Stimulated activated CD8-positive, alpha-beta memory T cell treated with anti-CD3 and anti-CD28 coated beads, Interleukin-7, amount 100 ng/mL, for 4 hours (primary cell): ENCODE measurements around the gene PANK1.

Experiments used
- DNase-seq, 2 donors: peaks; one replicate each; pipeline ENCODE4 v3.0.0-alpha.2; 2020; ENCODE audit warnings: low read depth in 2 of 2

PANK1 gene

DNA sequence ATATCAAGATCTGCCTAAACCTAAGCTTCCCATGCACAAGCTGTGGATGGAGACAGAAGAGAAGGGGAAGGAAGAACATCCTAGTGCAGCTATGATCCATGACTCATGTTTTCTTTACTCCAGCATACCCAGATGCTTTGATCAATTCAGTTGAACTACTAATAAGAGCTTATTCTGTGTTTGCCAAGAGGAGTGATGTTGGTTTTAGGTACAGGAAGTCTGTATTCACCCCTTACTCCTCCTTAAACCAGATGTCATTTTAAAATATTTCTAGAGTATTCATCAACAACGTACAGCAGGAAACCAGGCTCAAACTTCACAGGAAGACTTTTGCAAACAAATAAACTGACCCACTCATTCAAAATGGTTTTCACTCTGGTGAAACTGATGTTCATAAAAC, 29.2 kb downstream of the PANK1 start:
- DNase-seq, result no peak

- DNase-seq, result no peak
Measured at GRCh38 chr10:89615112-89615511, 29.9 kb downstream of the PANK1 start.

- DNase-seq, result no peak
Measured at GRCh38 chr10:89613582-89613981, 31.5 kb downstream of the PANK1 start.

DNA sequence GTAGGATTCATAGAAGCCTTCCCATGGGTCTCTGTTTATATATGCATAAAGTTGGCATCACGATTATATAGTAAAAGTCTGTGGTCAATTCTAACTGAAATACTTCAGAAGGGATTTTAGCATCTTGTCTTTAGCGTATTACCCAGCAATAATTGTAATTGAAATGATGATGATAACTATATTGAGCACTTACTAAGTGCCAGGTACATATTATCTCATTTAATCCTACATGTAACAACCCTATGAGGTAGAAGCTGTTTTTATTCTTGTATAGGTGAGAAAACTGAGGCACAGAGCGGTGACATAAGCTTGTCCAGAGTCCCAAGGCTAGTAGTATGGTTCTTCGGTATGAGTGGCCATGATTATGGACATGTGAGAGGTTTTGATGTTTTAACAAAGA, 33.8 kb downstream of the PANK1 start:
- DNase-seq, result no peak

DNA sequence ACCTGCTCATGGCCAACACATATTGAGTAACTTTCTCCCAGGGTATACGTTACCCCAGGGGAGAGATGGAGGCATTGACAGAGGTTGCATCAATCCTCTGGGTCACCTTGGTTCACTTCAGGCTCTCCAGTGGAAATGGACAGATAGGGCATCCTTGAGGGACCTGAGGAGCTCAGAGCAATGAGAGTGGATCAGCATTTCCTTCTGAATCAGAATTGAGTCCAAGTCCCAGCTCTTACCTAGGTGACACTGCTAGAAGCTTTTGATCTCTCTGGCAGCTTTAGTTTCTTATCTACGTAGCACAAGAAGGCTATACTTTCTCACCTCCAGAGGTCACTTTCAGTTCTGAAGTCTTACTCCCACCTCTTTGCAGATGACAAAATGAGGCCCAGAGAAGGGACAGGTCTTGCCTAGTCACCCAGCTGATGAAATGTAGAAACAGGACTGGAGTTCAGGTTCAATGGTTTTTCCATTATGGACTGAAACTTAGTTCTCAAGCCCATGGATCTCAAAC, 35.2 kb downstream of the PANK1 start:
- no peak for DNase-seq

- DNase-seq, result no peak
Measured at GRCh38 chr10:89604200-89604599, 40.8 kb downstream of the PANK1 start.

DNA sequence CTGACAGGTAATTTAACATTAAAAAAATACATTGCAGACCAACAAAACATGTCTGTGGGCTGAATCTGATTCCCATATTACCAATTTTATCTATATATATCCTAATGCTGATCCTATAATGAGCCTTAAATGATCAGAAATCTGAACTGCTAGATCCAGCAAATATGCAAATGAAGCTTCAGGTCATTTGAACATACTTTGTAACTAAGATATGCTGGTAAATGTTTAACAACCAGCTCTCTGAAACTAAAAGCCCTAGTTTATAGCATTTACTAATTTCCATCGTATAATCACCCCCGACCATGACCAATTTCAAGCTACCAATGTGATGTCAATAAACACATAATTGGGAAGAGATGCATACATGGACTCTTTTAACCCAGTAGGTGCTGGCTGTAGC, 42.1 kb downstream of the PANK1 start:
- no peak for DNase-seq

GRCh38 chr10:89601728-89602361, 43.2 kb downstream of the PANK1 start:
- DNase-seq, result no peak

GRCh38 chr10:89600041-89600440, 45.0 kb downstream of the PANK1 start:
- no peak for DNase-seq

DNA sequence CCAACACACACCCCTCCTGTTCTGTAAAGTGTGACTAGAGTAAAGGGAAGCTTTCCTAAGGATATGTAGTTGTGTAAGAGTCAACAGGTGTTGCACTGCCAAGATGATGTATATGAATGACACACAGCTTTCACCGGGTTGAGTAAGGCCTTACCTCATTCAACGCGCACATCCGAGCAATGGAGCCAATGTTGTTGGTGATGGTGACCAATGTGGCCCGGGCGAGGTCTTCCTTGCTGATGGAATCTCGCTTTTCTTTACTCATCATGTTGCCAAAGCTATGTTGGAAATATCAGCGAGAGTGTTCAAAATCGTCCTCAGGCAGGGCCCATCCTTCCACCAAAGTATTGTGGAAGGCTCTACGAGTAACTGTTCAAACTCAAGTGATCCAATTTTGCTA, 52.0 kb downstream of the PANK1 start:
- no peak for DNase-seq

- DNase-seq, result no peak
Measured at GRCh38 chr10:89592539-89592938, 52.5 kb downstream of the PANK1 start.

- DNase-seq, result no peak
Measured at GRCh38 chr10:89591796-89592271, 53.2 kb downstream of the PANK1 start.

GRCh38 chr10:89591111-89591795, 53.8 kb downstream of the PANK1 start:
- DNase-seq, result no peak

DNA sequence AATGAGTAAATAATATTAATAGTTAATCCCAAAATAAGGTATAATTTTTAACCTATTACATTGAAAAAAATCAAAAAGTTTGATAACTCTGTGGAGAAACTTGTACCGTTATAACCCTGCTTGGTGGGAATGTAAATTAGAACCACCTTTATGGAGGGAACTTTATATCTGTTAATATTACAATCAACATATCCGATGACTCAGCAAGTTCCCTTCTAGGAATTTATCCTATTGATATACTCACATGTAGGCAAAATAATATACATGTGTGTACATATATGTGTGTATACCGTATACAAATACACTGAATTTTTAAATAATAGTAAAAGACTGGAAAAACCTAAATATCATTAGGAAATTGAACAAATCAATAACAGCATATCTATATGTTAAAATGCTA, 54.7 kb downstream of the PANK1 start:
- no peak for DNase-seq

GRCh38 chr10:89589101-89589720, 55.8 kb downstream of the PANK1 start:
- no peak for DNase-seq

- DNase-seq, result no peak
Measured at GRCh38 chr10:89588671-89589070, 56.4 kb downstream of the PANK1 start.

- DNase-seq, result no peak
Measured at GRCh38 chr10:89582022-89582421, 63.0 kb downstream of the PANK1 start.

GRCh38 chr10:89580243-89580642, 64.8 kb downstream of the PANK1 start:
- no peak for DNase-seq

- no peak for DNase-seq
Measured at GRCh38 chr10:89576696-89577095, 68.3 kb downstream of the PANK1 start.

- DNase-seq, result no peak
Measured at GRCh38 chr10:89576022-89576421, 69.0 kb downstream of the PANK1 start.

DNA sequence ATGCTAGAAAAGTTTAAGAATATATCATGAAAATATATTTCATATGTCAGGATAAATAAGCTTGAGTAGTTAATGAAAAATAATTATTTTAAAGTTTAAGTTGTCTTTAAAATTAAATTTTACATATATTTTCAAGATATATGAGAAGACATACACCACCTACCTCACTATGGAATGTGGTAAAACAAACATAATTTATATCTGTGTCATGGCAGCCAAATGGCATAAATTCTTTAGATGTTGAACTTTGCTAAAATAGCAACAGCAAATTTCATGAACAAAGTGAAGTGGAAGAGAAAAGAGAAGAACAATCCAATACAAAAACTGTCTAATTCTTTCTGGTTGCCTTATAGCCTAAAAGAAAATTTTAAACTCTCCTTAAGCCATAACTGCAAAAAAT, 70.0 kb downstream of the PANK1 start:
- DNase-seq, result no peak

DNA sequence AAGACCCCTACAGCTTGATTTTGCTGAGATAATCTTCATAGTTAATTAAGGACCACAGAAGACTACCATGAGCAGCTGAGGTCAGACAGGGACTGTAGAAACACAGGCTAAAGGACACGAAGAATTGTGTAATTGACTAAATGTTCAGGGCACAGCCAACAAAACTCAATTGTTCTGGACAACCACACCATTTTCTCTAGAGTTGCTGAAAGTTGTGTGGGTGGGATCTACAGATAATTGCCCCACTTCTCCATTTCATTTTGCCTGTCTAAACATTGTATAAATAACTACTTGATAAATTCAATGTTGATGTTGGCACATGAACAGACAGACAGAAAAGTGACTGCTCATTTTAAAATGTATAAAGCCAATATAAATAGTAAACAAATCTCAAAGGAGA, 70.7 kb downstream of the PANK1 start:
- DNase-seq, result no peak
